HepG2 (cell line): Measurements from ENCODE around the gene CAMK2A. TPM values are rescaled to one million over a fixed set of nuclear protein-coding genes. Genes with fewer than 3 reads are reported as not detected.

Source experiments
- AHDC1 ChIP-seq: sonication (generic); formaldehyde crosslinking; IDR thresholded peaks from 2 replicates; pipeline ENCODE4 v1.5.1; 2020; ENCODE audit warnings: mild to moderate bottlenecking, missing genetic modification reagents, borderline replicate concordance
- BCL6 ChIP-seq: IDR thresholded peaks from 2 replicates; pipeline ENCODE4 v1.6.1; 2016; ENCODE audit warnings: missing genetic modification reagents, missing compliant biosample characterization
- BORCS8-MEF2B ChIP-seq: sonication (generic); formaldehyde crosslinking; IDR thresholded peaks from 2 replicates; pipeline ENCODE4 v1.8.0; 2022; ENCODE audit warnings: mild to moderate bottlenecking, missing genetic modification reagents
- DMAP1 ChIP-seq: IDR thresholded peaks from 2 replicates; pipeline ENCODE4 v1.6.1; 2016
- EHMT2 ChIP-seq: fragments of 200-600 bp; sonication (generic); IDR thresholded peaks from 2 replicates; pipeline ENCODE4 v1.7.0; 2017; ENCODE audit warnings: antibody characterized with exemption, low read depth, low read length, borderline replicate concordance
- ERF ChIP-seq: IDR thresholded peaks from 2 replicates; pipeline ENCODE4 v1.6.1; 2018; ENCODE audit warnings: missing biosample characterization, missing genetic modification reagents
- GTF3A ChIP-seq: sonication (generic); formaldehyde crosslinking; conservative IDR thresholded peaks from 2 replicates; pipeline ENCODE4 v1.4.0; 2020; ENCODE audit warnings: mild to moderate bottlenecking, missing genetic modification reagents
- HMG20A ChIP-seq: IDR thresholded peaks from 2 replicates; pipeline ENCODE4 v1.6.1; 2016; ENCODE audit warnings: borderline replicate concordance
- HNF4G ChIP-seq, 2 experiments: sonication (generic) in 1 of 2; formaldehyde crosslinking in 1 of 2; IDR thresholded peaks; 2 replicates each; pipeline versions ENCODE4 v1.4.0 to v1.6.1; 2011 to 2020; ENCODE audit warnings: borderline replicate concordance in 2 of 2, low read depth in 2 of 2, mild to moderate bottlenecking in 2 of 2, low read length in 1 of 2, missing genetic modification reagents in 1 of 2, moderate library complexity in 1 of 2
- KLF11 ChIP-seq: IDR thresholded peaks from 2 replicates; pipeline ENCODE4 v1.6.1; 2016; ENCODE audit warnings: missing compliant biosample characterization
- MIER2 ChIP-seq: IDR thresholded peaks from 2 replicates; pipeline ENCODE4 v1.6.1; 2016; ENCODE audit warnings: missing biosample characterization, missing genetic modification reagents
- NCOA2 ChIP-seq: sonication (generic); formaldehyde crosslinking; IDR thresholded peaks from 2 replicates; pipeline ENCODE4 v1.8.0; 2022; ENCODE audit warnings: inconsistent platforms
- SAP130 ChIP-seq: IDR thresholded peaks from 2 replicates; pipeline ENCODE4 v1.6.1; 2016; ENCODE audit warnings: low read depth
- TGIF2 ChIP-seq: IDR thresholded peaks from 2 replicates; pipeline ENCODE4 v1.6.1; 2016; ENCODE audit warnings: control low read depth, missing compliant biosample characterization
- YY1 ChIP-seq: IDR thresholded peaks from 2 replicates; pipeline ENCODE4 v1.6.1; 2011; ENCODE audit warnings: low read length, low read depth, moderate library complexity, mild to moderate bottlenecking; ENCODE audit not compliant: insufficient read depth, insufficient replicate concordance
- ZEB1 ChIP-seq: IDR thresholded peaks from 2 replicates; pipeline ENCODE4 v1.6.1; 2012; ENCODE audit warnings: mild to moderate bottlenecking, low read depth, inconsistent platforms; ENCODE audit not compliant: insufficient replicate concordance
- ZNF503 ChIP-seq: sonication (generic); formaldehyde crosslinking; IDR thresholded peaks from 2 replicates; pipeline ENCODE4 v1.4.0; 2020; ENCODE audit warnings: missing genetic modification reagents
- ZNF652 ChIP-seq: IDR thresholded peaks from 2 replicates; pipeline ENCODE4 v1.6.1; 2016; ENCODE audit warnings: low read depth, borderline replicate concordance
- polyA plus RNA-seq, 8 experiments: library from polyadenylated mRNA; depleted of rRNA in 3 of 8; stranded (reverse) in 7 of 8; unstranded in 1 of 8; fragments of >200 nt; fragmentation: Illumina TruSeq in 4 of 8; extraction: Trizol in 4 of 8; gene quantifications; 2 replicates each; pipeline versions ENCODE4 v1.2.1 to v1.2.3, GENCODE V29; 2011 to 2016; ENCODE audit warnings: low read depth in 4 of 8, missing spikeins in 1 of 8, mixed read lengths in 1 of 8; ENCODE audit not compliant: insufficient read depth in 1 of 8
- total RNA-seq, 5 experiments: library from RNA; depleted of rRNA; stranded (reverse); fragments of >200 nt; fragmentation: Illumina TruSeq; extraction: Trizol; gene quantifications; 2 replicates each; pipeline ENCODE4 v1.2.3, GENCODE V29; 2016; ENCODE audit warnings: low read depth in 1 of 5

Gene CAMK2A
- total and polyA plus RNA-seq, 2 of the 13 experiments (the other 11 are each of a cell fraction or from before 2014, with no cell fraction given) = 0.11 TPM; not detected in 1

GRCh38 chr5:150307617-150308426 is 18.2 kb upstream of the CAMK2A start (continued):
- no peak for TF ChIP-seq GTF3A (CRISPR knock-in tag)
- peak; percentile 4; the same call in 1 of the 2 replicates for TF ChIP-seq HMG20A (CRISPR knock-in tag)
- TF ChIP-seq DMAP1 (CRISPR knock-in tag) = 0 out of 2 replicates have a peak, but pooled peaks have one; percentile 36
- peak; percentile 12; the same call in 1 of the 2 replicates for TF ChIP-seq SAP130
- TF ChIP-seq ZNF503 = peak; percentile 76
- TF ChIP-seq NCOA2 = peak; percentile 94
- peak; percentile 67 for TF ChIP-seq BCL6 (CRISPR knock-in tag)
- peak; percentile 93 for TF ChIP-seq ZNF652 (CRISPR knock-in tag)
- TF ChIP-seq BORCS8-MEF2B (CRISPR knock-in tag) = no peak
- peak; percentile 43; the same call in 1 of the 2 replicates for TF ChIP-seq ERF (CRISPR knock-in tag)
- peak; percentile 7; the same call in 1 of the 2 replicates for TF ChIP-seq HNF4G (IDR thresholded peaks at IDR 0.05; ENCODE audit: borderline replicate concordance, low read depth, low read length)
- no peak for TF ChIP-seq HNF4G (CRISPR knock-in tag; IDR thresholded peaks at IDR 0.05; ENCODE audit: borderline replicate concordance, low read depth)
- TF ChIP-seq ZEB1 = peak; percentile 23
- peak; percentile 52 for TF ChIP-seq YY1
- no peak for TF ChIP-seq MIER2 (CRISPR knock-in tag)
- peak; percentile 50 for TF ChIP-seq TGIF2 (CRISPR knock-in tag)
- no peak for TF ChIP-seq AHDC1
- no peak for TF ChIP-seq KLF11 (CRISPR knock-in tag)
- peak; percentile 57; the same call in 1 of the 2 replicates for TF ChIP-seq EHMT2
